GM23248 (cell line): ENCODE data around the gene AIPL1.
"Not testable (repeated sequence)": the region's sequence is repeated elsewhere in the genome, so short reads cannot be mapped to it uniquely, and the experiment has no call there.

ENCODE experiments used
- EZH2 ChIP-seq: fragments of 200-600 bp; sonication (generic); IDR thresholded peaks from 2 replicates; pipeline ENCODE4 v1.6.1; 2018; ENCODE audit warnings: antibody characterized with exemption, mild to moderate bottlenecking; ENCODE audit not compliant: insufficient read depth, poor library complexity, severe bottlenecking
- EZH2phosphoT487 ChIP-seq: fragments of 200-600 bp; sonication (generic); IDR thresholded peaks from 2 replicates; pipeline ENCODE4 v1.6.1; 2018; ENCODE audit warnings: antibody characterized with exemption, moderate library complexity, mild to moderate bottlenecking, low read depth; ENCODE audit not compliant: insufficient read depth

DNA sequence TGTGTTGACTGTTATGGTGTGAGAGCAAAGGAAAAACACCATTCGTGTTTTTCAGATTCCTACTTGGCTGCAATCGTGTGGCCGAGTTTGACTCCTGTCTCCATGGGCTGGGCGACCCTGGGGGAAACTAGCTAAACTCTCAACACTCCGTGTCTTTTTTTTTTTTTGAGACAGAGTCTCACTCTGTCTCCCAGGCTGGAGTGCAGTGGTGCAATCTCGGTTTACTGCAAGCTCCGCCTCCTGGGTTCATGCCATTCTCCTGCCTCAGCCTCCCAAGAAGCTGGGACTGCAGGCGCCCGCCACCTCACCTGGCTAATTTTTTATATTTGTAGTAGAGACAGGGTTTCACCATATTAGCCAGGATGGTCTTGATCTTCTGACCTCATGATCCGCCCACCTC is 47.9 kb upstream of the AIPL1 start:
- not testable (repeated sequence) for TF ChIP-seq EZH2, EZH2phosphoT487
